B cell (primary cell): ENCODE measurements around the gene TMEM260. TPM values are rescaled to one million over a fixed set of nuclear protein-coding genes. Genes with fewer than 3 reads are reported as not detected.

Experiments used
- ATAC-seq: fragments of 200-7000 bp; cut with Tn5 transposase; one replicate; pipeline ENCODE4 v1.10.0; 2021; ENCODE audit warnings: low read depth, mild to moderate bottlenecking, moderate number of reproducible peaks, moderate library complexity
- CTCF ChIA-PET: fragments of 350-600 bp; sonication (Branson Sonifier 250); formaldehyde crosslinking; loops from one replicate; lab custom pipeline; 2021; ENCODE audit warnings: antibody characterized with exemption, inconsistent platforms; lab: Charles Lee
- POLR2A ChIA-PET: fragments of 350-600 bp; sonication (Branson Sonifier 250); formaldehyde crosslinking; loops from one replicate; lab custom pipeline; 2021; ENCODE audit warnings: antibody characterized with exemption; lab: Charles Lee
- DNase-seq: peaks from one replicate; pipeline ENCODE4 v3.0.0; 2013
- H2AFZ ChIP-seq: 2 replicates; pipeline ENCODE4 v1.6.1; 2012; ENCODE audit warnings: mild to moderate bottlenecking, low read depth, low read length; ENCODE audit not compliant: insufficient read depth, poor library complexity, severe bottlenecking
- H3K27ac ChIP-seq, 2 donors: 1 replicate in 1 of 2; 2 replicates in 1 of 2; pipeline ENCODE4 v1.5.1; 2012 to 2013; ENCODE audit warnings: low read length in 2 of 2, mild to moderate bottlenecking in 2 of 2, moderate library complexity in 1 of 2
- H3K27me3 ChIP-seq, 4 experiments: fragments of 200-600 bp in 1 of 4; sonication (generic) in 1 of 4; replicated peaks in 1 of 4; 1 replicate in 2 of 4; 2 replicates in 2 of 4; pipeline versions ENCODE4 v1.6.1 to v1.7.0; 2013 to 2016; ENCODE audit warnings: low read length in 3 of 4, mild to moderate bottlenecking in 2 of 4, mixed read lengths in 1 of 4, moderate library complexity in 1 of 4; ENCODE audit not compliant: insufficient read depth in 4 of 4, control insufficient read depth in 3 of 4; ENCODE audit errors: control extremely low read depth in 1 of 4
- H3K36me3 ChIP-seq, 2 experiments: replicated peaks in 1 of 2; 1 replicate in 1 of 2; 2 replicates in 1 of 2; pipeline versions ENCODE4 v1.6.1 to v1.7.1; 2013; ENCODE audit warnings: low read length in 1 of 2; ENCODE audit not compliant: insufficient read depth in 2 of 2, control insufficient read depth in 1 of 2; ENCODE audit errors: control extremely low read depth in 1 of 2, extremely low read depth in 1 of 2
- H3K4me1 ChIP-seq, 2 donors: fragments of 200-600 bp in 1 of 2; sonication (generic) in 1 of 2; 1 replicate in 1 of 2; 2 replicates in 1 of 2; pipeline versions ENCODE4 v1.5.1 to v1.6.1; 2013 to 2017; ENCODE audit warnings: low read length in 2 of 2; ENCODE audit not compliant: control insufficient read depth in 2 of 2, insufficient read depth in 2 of 2
- H3K4me2 ChIP-seq: replicated peaks from 2 replicates; pipeline ENCODE3; 2012; ENCODE audit warnings: mild to moderate bottlenecking, low read depth, low read length; ENCODE audit not compliant: poor library complexity, severe bottlenecking
- H3K4me3 ChIP-seq, 5 experiments: fragments of 200-600 bp in 1 of 5; sonication (generic) in 1 of 5; 1 replicate in 3 of 5; 2 replicates in 2 of 5; pipeline versions ENCODE4 v1.5.1 to v1.7.0; 2011 to 2016; ENCODE audit warnings: low read length in 4 of 5, mild to moderate bottlenecking in 4 of 5, low read depth in 2 of 5, control low read depth in 1 of 5, moderate library complexity in 1 of 5; ENCODE audit not compliant: insufficient read depth in 1 of 5; ENCODE audit errors: control extremely low read depth in 1 of 5, extremely low read depth in 1 of 5
- H3K79me2 ChIP-seq: fragments of 200-600 bp; sonication (generic); one replicate; pipeline ENCODE4 v1.6.0; 2016; ENCODE audit warnings: low read length; ENCODE audit not compliant: control insufficient read depth, insufficient read depth
- H3K9ac ChIP-seq: fragments of 200-600 bp; sonication (generic); 2 replicates; pipeline ENCODE4 v1.6.1; 2017; ENCODE audit warnings: mild to moderate bottlenecking, low read length, moderate library complexity
- H3K9me3 ChIP-seq, 3 donors: one replicate each; pipeline versions ENCODE4 v1.6.1 to v1.7.1; 2013; ENCODE audit warnings: low read length in 2 of 3; ENCODE audit not compliant: control insufficient read depth in 2 of 3, insufficient read depth in 1 of 3; ENCODE audit errors: control extremely low read depth in 1 of 3
- H4K20me1 ChIP-seq: 2 replicates; pipeline ENCODE4 v1.6.0; 2012; ENCODE audit warnings: mild to moderate bottlenecking, low read length; ENCODE audit not compliant: insufficient read depth, control insufficient read depth, poor library complexity, severe bottlenecking
- H3K27ac Mint-ChIP-seq: one replicate; pipeline ENCODE4 v1.8.0; 2021; ENCODE audit warnings: mixed read lengths
- H3K27me3 Mint-ChIP-seq: one replicate; pipeline ENCODE4 v1.8.0; 2021; ENCODE audit warnings: mixed read lengths
- H3K4me1 Mint-ChIP-seq: one replicate; pipeline ENCODE4 v1.8.0; 2021; ENCODE audit warnings: mixed read lengths
- H3K4me3 Mint-ChIP-seq: one replicate; pipeline ENCODE4 v1.8.0; 2021; ENCODE audit warnings: mixed read lengths
- H3K9me3 Mint-ChIP-seq: one replicate; pipeline ENCODE4 v1.8.0; 2022; ENCODE audit warnings: mixed read lengths; ENCODE audit not compliant: insufficient read depth
- EZH2 ChIP-seq: IDR thresholded peaks from 2 replicates; pipeline ENCODE4 v1.6.1; 2012; ENCODE audit warnings: borderline replicate concordance, low read depth, mild to moderate bottlenecking, moderate library complexity, low read length; ENCODE audit not compliant: insufficient read depth, poor library complexity, severe bottlenecking
- WGBS: methylation state at CpG from one replicate; pipeline ENCODE4 v1.1.5; 2013; ENCODE audit warnings: missing lambda C conversion rate; ENCODE audit not compliant: insufficient coverage; 5-methylcytosine and 5-hydroxymethylcytosine counted together
- intact Hi-C: fragments of 100-400 bp; cut with micrococcal nuclease; formaldehyde crosslinking; loops from one replicate; pipeline ENCODE4 v1.10.0; 2022
- polyA minus RNA-seq: library from RNA; depleted of rRNA, polyadenylated mRNA; stranded (reverse); fragments of >200 nt; gene quantifications from 2 replicates; pipeline ENCODE4 v1.2.3, GENCODE V29; 2012
- polyA plus RNA-seq: library from polyadenylated mRNA; depleted of rRNA; stranded (reverse); fragments of >200 nt; gene quantifications from 2 replicates; pipeline ENCODE4 v1.2.3, GENCODE V29; 2012
- total RNA-seq, 2 donors: library from RNA; stranded (reverse); fragments of 120-200 nt in 1 of 2; gene quantifications; 1 replicate in 1 of 2; 2 replicates in 1 of 2; pipeline versions ENCODE4 v1.2.3 to v1.2.4, GENCODE V29; 2013 to 2022
- TF ChIP-seq, protein P1 (sequence below): fragments of 200-600 bp; IDR thresholded peaks from one replicate; pipeline ENCODE4 v1.8.0; 2022; ENCODE audit warnings: antibody characterized with exemption, mild to moderate bottlenecking

Gene TMEM260
- total RNA-seq (33.9 and 39.3 TPM in 2 replicates), polyA plus RNA-seq (14.2 and 21.4 TPM in 2 replicates), polyA minus RNA-seq (41.8 TPM in 2 replicates)
- 31.9 TPM for total RNA-seq (2013)

DNA sequence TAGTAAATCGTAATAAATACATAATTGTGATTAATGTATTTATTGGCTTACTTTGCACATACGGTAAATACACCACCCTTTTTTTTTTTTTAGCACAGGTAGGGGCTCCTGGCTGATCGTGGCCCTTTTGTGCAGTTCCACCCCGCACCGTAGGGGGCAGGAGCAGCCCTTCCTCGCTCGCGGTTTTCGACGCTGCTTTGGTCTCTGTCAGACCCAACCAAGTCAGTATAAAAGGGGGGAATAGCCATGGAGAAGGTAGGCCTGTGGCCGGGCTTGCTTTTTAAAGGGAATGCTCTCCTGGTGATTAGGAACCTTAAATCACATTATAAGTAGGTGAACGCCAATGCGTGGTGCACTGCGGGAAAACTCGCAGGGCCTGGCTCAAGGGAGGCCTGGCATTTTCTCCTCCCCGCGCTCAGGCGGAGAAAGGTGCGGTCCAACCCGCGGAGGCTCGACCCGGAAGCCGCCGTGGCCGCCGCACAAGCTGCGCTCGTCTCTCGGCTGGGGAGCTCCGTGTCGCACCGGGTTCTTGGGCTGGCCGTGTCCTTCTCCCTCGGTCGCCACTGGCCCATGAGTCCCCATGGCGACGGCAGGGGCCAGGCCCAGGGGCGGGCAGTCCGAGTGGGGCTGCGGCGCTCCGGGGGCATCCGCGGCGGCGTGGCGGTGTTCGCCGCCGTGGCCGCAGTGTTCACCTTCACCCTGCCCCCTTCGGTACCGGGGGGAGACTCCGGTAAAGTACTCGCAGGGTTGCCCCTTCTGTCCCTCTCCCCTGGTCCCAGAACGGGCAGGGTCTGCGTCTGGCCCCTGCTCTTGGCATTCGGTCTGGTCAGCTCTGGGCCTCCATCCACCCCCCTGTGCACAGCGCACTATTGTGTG lies at the start of gene TMEM260:
Gene TMEM260, plus strand, starts transcription at position 454 of the 876 bp plus-strand sequence. Its CDS starts 117 bp downstream, at position 571.
- Mint-ChIP-seq H3K4me3 (peak within 1 kb of the TSS; percentile 96), H3K4me1 (peaks cover 38% of the 10 kb centered on the region), H3K27ac (peak within 1 kb of the TSS; percentile 98), H3K27me3 (peaks cover 3% of the 10 kb centered on the region), H3K9me3 (no peaks in the 10 kb centered on the region)
- peaks cover 0 to 4% (median 0%) of the 10 kb centered on the region in 4 experiments for H3K27me3 ChIP-seq
- peak within 1 kb of the TSS; percentile 79 for H3K4me2 ChIP-seq
- peak; percentile 94 for ATAC-seq
- H3K4me3 ChIP-seq, result peak within 1 kb of the TSS; percentile 75 to 97 (median 90)
- peak; percentile 97 for DNase-seq
- no peak for TF ChIP-seq EZH2
- TF ChIP-seq, protein P1, sequence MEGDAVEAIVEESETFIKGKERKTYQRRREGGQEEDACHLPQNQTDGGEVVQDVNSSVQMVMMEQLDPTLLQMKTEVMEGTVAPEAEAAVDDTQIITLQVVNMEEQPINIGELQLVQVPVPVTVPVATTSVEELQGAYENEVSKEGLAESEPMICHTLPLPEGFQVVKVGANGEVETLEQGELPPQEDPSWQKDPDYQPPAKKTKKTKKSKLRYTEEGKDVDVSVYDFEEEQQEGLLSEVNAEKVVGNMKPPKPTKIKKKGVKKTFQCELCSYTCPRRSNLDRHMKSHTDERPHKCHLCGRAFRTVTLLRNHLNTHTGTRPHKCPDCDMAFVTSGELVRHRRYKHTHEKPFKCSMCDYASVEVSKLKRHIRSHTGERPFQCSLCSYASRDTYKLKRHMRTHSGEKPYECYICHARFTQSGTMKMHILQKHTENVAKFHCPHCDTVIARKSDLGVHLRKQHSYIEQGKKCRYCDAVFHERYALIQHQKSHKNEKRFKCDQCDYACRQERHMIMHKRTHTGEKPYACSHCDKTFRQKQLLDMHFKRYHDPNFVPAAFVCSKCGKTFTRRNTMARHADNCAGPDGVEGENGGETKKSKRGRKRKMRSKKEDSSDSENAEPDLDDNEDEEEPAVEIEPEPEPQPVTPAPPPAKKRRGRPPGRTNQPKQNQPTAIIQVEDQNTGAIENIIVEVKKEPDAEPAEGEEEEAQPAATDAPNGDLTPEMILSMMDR, result peak; percentile 97
- peak within 1 kb of the TSS; percentile 93 for H3K9ac ChIP-seq
- POLR2A ChIA-PET, result interaction anchor here (0.5 to 1.8 kb wide), 3 partner anchors 10 to 689 kb away, joined by 4 to 6 read pairs (median 5); partner anchors contain the start of genes AP5M1 and EXOC5
- under 1% methylated on average over 54 of the region's 60 CpGs for WGBS
- no peaks in the 10 kb centered on the region for H3K36me3 ChIP-seq
- peaks cover 8% of the 10 kb centered on the region for H4K20me1 ChIP-seq
- peaks cover 38% of the 10 kb centered on the region for H3K79me2 ChIP-seq
- H3K9me3 ChIP-seq, result no peaks in the 10 kb centered on the region
- intact Hi-C loops, result loop anchor here (1.0 to 10.0 kb wide), 5 partner anchors 462 to 1845 kb away; partner anchors contain the start of genes AP5M1, EXOC5, FBXO34 and KIAA0586
- peaks cover 23 to 24% of the 10 kb centered on the region in 2 donors for H3K4me1 ChIP-seq
- peak within 1 kb of the TSS; percentile 89 for H2AFZ ChIP-seq
- CTCF ChIA-PET, result interaction anchor here (0.7 to 1.0 kb wide), 5 partner anchors 11 to 1879 kb away, joined by 3 to 4 read pairs (median 3); no protein-coding TSS in a partner anchor
- H3K27ac ChIP-seq, result peak within 1 kb of the TSS; percentile 78 to 91
